Ovary (tissue), 3 donors: Measurements from ENCODE around the gene RBP7.

Experiments
- CTCF ChIP-seq, 3 donors: fragments of 450-650 bp in 2 of 3; fragments of 200-600 bp in 1 of 3; IDR thresholded peaks; one replicate each; pipeline versions ENCODE4 v1.5.1 to v1.8.0; 2016 to 2022; ENCODE audit warnings: antibody characterized with exemption in 3 of 3, mild to moderate bottlenecking in 1 of 3
- EP300 ChIP-seq: sonication (generic); formaldehyde crosslinking; IDR thresholded peaks from one replicate; pipeline ENCODE4 v1.6.1; 2017; ENCODE audit warnings: antibody characterized with exemption
- POLR2A ChIP-seq: fragments of 450-650 bp; IDR thresholded peaks from one replicate; pipeline ENCODE4 v1.6.1; 2017; ENCODE audit warnings: antibody characterized with exemption, mild to moderate bottlenecking, moderate library complexity
- donor health status: DM: no; HTN: no; CAD: no.

DNA sequence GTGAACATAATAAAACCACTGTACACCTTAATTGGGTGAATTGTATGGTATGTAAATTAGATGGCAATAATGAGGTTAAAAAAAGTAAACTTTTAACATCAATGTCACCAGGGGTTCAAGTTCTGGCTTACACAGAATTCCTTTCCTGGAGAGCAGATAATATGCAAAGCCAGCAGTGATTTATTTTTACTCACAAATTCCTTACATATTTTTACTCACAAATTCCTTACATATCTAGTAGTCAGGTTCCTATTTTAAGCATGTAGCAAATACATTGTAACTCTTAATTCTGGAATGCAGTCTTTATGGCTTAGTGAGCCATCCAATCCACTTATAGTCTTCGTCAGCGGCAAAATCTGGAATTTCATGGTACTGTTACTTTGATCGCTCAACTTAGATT, 34.4 kb downstream of the RBP7 start:
- no peak for TF ChIP-seq CTCF (IDR thresholded peaks at IDR 0.05)
- TF ChIP-seq POLR2A, result no peak
- no peak for TF ChIP-seq EP300
